Measurements from ENCODE around the gene P3H1.

GRCh38 chr1:42747125-42747524 is 19.7 kb downstream of the P3H1 start:
- TF ChIP-seq CTCF (CRISPR knock-in tag; IDR thresholded peaks at IDR 0.05) (peak; percentile 94), MEF2D (CRISPR knock-in tag; IDR thresholded peaks at IDR 0.05) (no peak)

All from HepG2 (cell line).